WTC11 (cell line): Measurements from ENCODE around the gene RXRA. TPM values are rescaled to one million over a fixed set of nuclear protein-coding genes. Genes with fewer than 3 reads are reported as not detected.

ENCODE experiments used
- ATAC-seq: fragments of 200-7000 bp; cut with Tn5 transposase; 2 replicates; pipeline ENCODE4 v1.10.0; 2021; ENCODE audit warnings: mild to moderate bottlenecking, moderate library complexity
- CTCF ChIA-PET: fragments of 300-600 bp; sonication (Branson Sonifier 250); formaldehyde crosslinking; loops from one replicate; lab custom pipeline; 2021; ENCODE audit warnings: antibody characterized with exemption; lab: Charles Lee
- POLR2A ChIA-PET: fragments of 350-600 bp; sonication (Branson Sonifier 250); formaldehyde crosslinking; loops from one replicate; lab custom pipeline; 2021; ENCODE audit warnings: antibody characterized with exemption; lab: Charles Lee
- DNase-seq: peaks from one replicate; pipeline ENCODE4 v3.0.0; 2021; ENCODE audit warnings: low spot score
- H3K27ac Mint-ChIP-seq: 2 replicates; pipeline ENCODE4 v1.8.0; 2021; ENCODE audit warnings: mixed read lengths
- H3K27me3 Mint-ChIP-seq: 2 replicates; pipeline ENCODE4 v1.8.0; 2021; ENCODE audit warnings: low read depth, mild to moderate bottlenecking, moderate library complexity, mixed read lengths
- H3K36me3 Mint-ChIP-seq: 2 replicates; pipeline ENCODE4 v1.8.0; 2021; ENCODE audit warnings: mixed read lengths
- H3K4me1 Mint-ChIP-seq: 2 replicates; pipeline ENCODE4 v1.8.0; 2022; ENCODE audit warnings: mixed read lengths
- H3K4me3 Mint-ChIP-seq: 2 replicates; pipeline ENCODE4 v1.8.0; 2021; ENCODE audit warnings: mild to moderate bottlenecking, moderate library complexity, mixed read lengths
- H3K9me3 Mint-ChIP-seq: 2 replicates; pipeline ENCODE4 v1.8.0; 2021; ENCODE audit warnings: mixed read lengths
- AFF4 ChIP-seq: sonication (generic); formaldehyde crosslinking; IDR thresholded peaks from 2 replicates; pipeline ENCODE4 v1.8.1; 2023; ENCODE audit warnings: mild to moderate bottlenecking, missing genetic modification reagents, borderline replicate concordance
- AR ChIP-seq: fragments of 250-450 bp; sonication (Bioruptor Pico); IDR thresholded peaks from 2 replicates; pipeline ENCODE4 v1.9.0; 2021; ENCODE audit warnings: mild to moderate bottlenecking
- ATF1 ChIP-seq: sonication (generic); formaldehyde crosslinking; IDR thresholded peaks from 2 replicates; pipeline ENCODE4 v1.8.1; 2023; ENCODE audit warnings: mild to moderate bottlenecking, moderate library complexity, missing genetic modification reagents
- CREM ChIP-seq: sonication (generic); formaldehyde crosslinking; IDR thresholded peaks from 2 replicates; pipeline ENCODE4 v1.8.1; 2022; ENCODE audit warnings: mild to moderate bottlenecking, missing genetic modification reagents, moderate library complexity
- FOXJ3 ChIP-seq: sonication (generic); formaldehyde crosslinking; IDR thresholded peaks from 2 replicates; pipeline ENCODE4 v1.9.0; 2021; ENCODE audit warnings: missing genetic modification reagents, mild to moderate bottlenecking, borderline replicate concordance
- NFE2L1 ChIP-seq: sonication (generic); formaldehyde crosslinking; IDR thresholded peaks from 2 replicates; pipeline ENCODE4 v1.8.1; 2023; ENCODE audit warnings: missing genetic modification reagents
- NR1H2 ChIP-seq: sonication (generic); formaldehyde crosslinking; IDR thresholded peaks from 2 replicates; pipeline ENCODE4 v1.9.0; 2021; ENCODE audit warnings: mild to moderate bottlenecking, moderate library complexity, missing genetic modification reagents
- TP53 ChIP-seq: sonication (generic); formaldehyde crosslinking; IDR thresholded peaks from 2 replicates; pipeline ENCODE4 v1.8.1; 2023; ENCODE audit warnings: mild to moderate bottlenecking, missing genetic modification reagents
- USF2 ChIP-seq: sonication (generic); formaldehyde crosslinking; IDR thresholded peaks from 2 replicates; pipeline ENCODE4 v1.8.1; 2023; ENCODE audit warnings: mild to moderate bottlenecking, missing genetic modification reagents, moderate library complexity
- ZNF512 ChIP-seq: sonication (generic); formaldehyde crosslinking; IDR thresholded peaks from 2 replicates; pipeline ENCODE4 v1.8.1; 2022; ENCODE audit warnings: missing genetic modification reagents, borderline replicate concordance
- ZNF532 ChIP-seq: fragments of 250-450 bp; sonication (Bioruptor Pico); IDR thresholded peaks from 2 replicates; pipeline ENCODE4 v1.9.0; 2021; ENCODE audit warnings: mild to moderate bottlenecking, borderline replicate concordance
- total RNA-seq: library from RNA; stranded (reverse); gene quantifications from 3 replicates; pipeline ENCODE4 v1.2.3, GENCODE V29; 2021

RXRA gene
- total RNA-seq, 1 experiment from 2014 or later: 27.5 TPM

GRCh38 chr9:134474055-134474370 lies 147.8 kb downstream of the RXRA start (continued):
- TF ChIP-seq ZNF532 (CRISPR knock-in tag): no peak
- TF ChIP-seq FOXJ3 (CRISPR knock-in tag): no peak
- TF ChIP-seq CREM (CRISPR knock-in tag): no peak
- TF ChIP-seq, all 79 proteins: peak for 0

- H3K4me1 Mint-ChIP-seq: no peaks in the 10 kb centered on the region
- no peak overlapping the region for H3K27ac Mint-ChIP-seq
- no peak for TF ChIP-seq USF2 (CRISPR knock-in tag)
- no peak for TF ChIP-seq NR1H2 (CRISPR knock-in tag)
- no peak for TF ChIP-seq ATF1 (CRISPR knock-in tag)
- TF ChIP-seq AFF4: no peak
- TF ChIP-seq ZNF512 (CRISPR knock-in tag): no peak
- TF ChIP-seq AR (CRISPR knock-in tag): no peak
- no peak for TF ChIP-seq NFE2L1
- TF ChIP-seq TP53 (CRISPR knock-in tag): no peak
- ATAC-seq: no peak
- no peak for DNase-seq
- H3K9me3 Mint-ChIP-seq: no peaks in the 10 kb centered on the region
- H3K4me3 Mint-ChIP-seq: no peak overlapping the region
- H3K27me3 Mint-ChIP-seq: no peaks in the 10 kb centered on the region; the same call in 1 of the 2 replicates
- ChIA-PET CTCF (no interaction called here), POLR2A (no interaction called here)
- no peaks in the 10 kb centered on the region for H3K36me3 Mint-ChIP-seq
Measured at GRCh38 chr9:134475011-134475790, 148.9 kb downstream of the RXRA start.
